Activated naive CD4-positive, alpha-beta T cell treated with anti-CD3 and anti-CD28 coated beads for 36 hours (primary cell): ENCODE results near the gene ALKBH4. TPM values are rescaled to one million over a fixed set of nuclear protein-coding genes. Genes with fewer than 3 reads are reported as not detected.

Source experiments
- CTCF ChIA-PET: fragments of 350-600 bp; sonication (Branson Sonifier 250); formaldehyde crosslinking; loops from one replicate; lab custom pipeline; 2021; ENCODE audit warnings: antibody characterized with exemption; lab: Charles Lee
- DNase-seq: peaks from one replicate; pipeline ENCODE4 v3.0.0-alpha.2; 2020
- H3K27ac Mint-ChIP-seq: one replicate; pipeline ENCODE4 v1.8.0; 2021; ENCODE audit warnings: mild to moderate bottlenecking, mixed read lengths
- H3K27me3 Mint-ChIP-seq: one replicate; pipeline ENCODE4 v1.8.0; 2021; ENCODE audit warnings: low read depth, mixed read lengths
- H3K36me3 Mint-ChIP-seq: one replicate; pipeline ENCODE4 v1.8.0; 2021; ENCODE audit warnings: low read depth, mixed read lengths
- H3K4me1 Mint-ChIP-seq: one replicate; pipeline ENCODE4 v1.8.0; 2021; ENCODE audit warnings: low read depth, mixed read lengths
- H3K4me3 Mint-ChIP-seq: one replicate; pipeline ENCODE4 v1.8.0; 2021; ENCODE audit warnings: mild to moderate bottlenecking, moderate library complexity, mixed read lengths
- H3K9me3 Mint-ChIP-seq: one replicate; pipeline ENCODE4 v1.8.0; 2021; ENCODE audit warnings: mixed read lengths
- intact Hi-C: fragments of 100-400 bp; cut with micrococcal nuclease; formaldehyde crosslinking; loops from one replicate; pipeline ENCODE4 v1.15.1; 2023
- total RNA-seq, 2 experiments: library from RNA; stranded (reverse); gene quantifications; one replicate each; pipeline ENCODE4 v1.2.3, GENCODE V29; 2021

ALKBH4 gene
- total RNA-seq, 2 experiments from 2014 or later, result 5.7 to 6.4 TPM

DNA sequence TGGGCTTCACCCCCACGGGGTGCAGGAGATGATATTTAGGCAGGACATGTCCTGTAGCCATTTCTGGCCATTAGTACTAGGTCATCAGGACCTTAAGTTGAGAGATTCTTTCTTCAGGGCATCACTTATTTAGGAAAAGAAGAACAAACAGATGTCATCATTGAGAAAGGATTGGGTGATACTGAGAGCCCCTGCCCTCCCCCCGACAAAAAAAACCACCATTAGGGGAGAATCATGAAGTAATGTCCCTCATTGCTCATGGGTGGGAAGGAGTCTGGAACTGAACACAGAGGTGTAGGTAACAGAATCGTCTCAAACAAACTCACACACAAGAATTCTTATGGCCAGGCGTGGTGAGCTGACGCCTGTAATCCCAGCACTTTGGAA is 37.7 kb downstream of the ALKBH4 start:
- H3K4me3 Mint-ChIP-seq, result peak overlapping the region; percentile 77
- H3K27me3 Mint-ChIP-seq, result no peaks in the 10 kb centered on the region
- no peak for DNase-seq
- H3K27ac Mint-ChIP-seq, result peak overlapping the region; percentile 100
- no peaks in the 10 kb centered on the region for H3K9me3 Mint-ChIP-seq
- peaks cover 72% of the 10 kb centered on the region for H3K4me1 Mint-ChIP-seq
- H3K36me3 Mint-ChIP-seq, result peaks cover 20% of the 10 kb centered on the region
- CTCF ChIA-PET, result interaction anchor here (0.7 to 3.4 kb wide), 5 partner anchors 11 to 22 kb away, joined by 3 to 17 read pairs (median 3); no protein-coding TSS in a partner anchor
- intact Hi-C loops, result no loop called here

- CTCF ChIA-PET, result interaction anchor here (0.7 to 3.4 kb wide), 9 partner anchors 9 to 38 kb away, joined by 3 to 17 read pairs (median 3); partner anchors contain the start of genes ALKBH4 and LRWD1
- intact Hi-C loops, result loop anchor here (1.0 kb wide), 2 partner anchors 11 to 30 kb away; partner anchors contain the start of gene PRKRIP1
- H3K9me3 Mint-ChIP-seq, result no peaks in the 10 kb centered on the region
- peak overlapping the region; percentile 100 for H3K27ac Mint-ChIP-seq
- peak overlapping the region; percentile 77 for H3K4me3 Mint-ChIP-seq
- peaks cover 70% of the 10 kb centered on the region for H3K4me1 Mint-ChIP-seq
- DNase-seq, result peak; percentile 91
- H3K27me3 Mint-ChIP-seq, result no peaks in the 10 kb centered on the region
- H3K36me3 Mint-ChIP-seq, result peaks cover 20% of the 10 kb centered on the region
Observed at GRCh38 chr7:102426268-102427018, 38.2 kb downstream of the ALKBH4 start.

GRCh38 chr7:102425639-102426267 is 38.9 kb downstream of the ALKBH4 start:
- Mint-ChIP-seq H3K4me3 (peak overlapping the region; percentile 77), H3K36me3 (peaks cover 22% of the 10 kb centered on the region), H3K9me3 (no peaks in the 10 kb centered on the region), H3K27ac (peak overlapping the region; percentile 100), H3K27me3 (no peaks in the 10 kb centered on the region), H3K4me1 (peaks cover 67% of the 10 kb centered on the region)
- DNase-seq, result peak; percentile 93
- CTCF ChIA-PET, result interaction anchor here (0.9 to 3.4 kb wide), 8 partner anchors 8 to 38 kb away, joined by 3 to 17 read pairs (median 3); partner anchors contain the start of genes ALKBH4 and LRWD1
- intact Hi-C loops, result loop anchor here (1.0 kb wide), 2 partner anchors 10 to 29 kb away; partner anchors contain the start of gene PRKRIP1

GRCh38 chr7:102424787-102425218 is 39.9 kb downstream of the ALKBH4 start:
- Mint-ChIP-seq H3K4me3 (no peak overlapping the region), H3K9me3 (no peaks in the 10 kb centered on the region), H3K27ac (peak overlapping the region; percentile 100), H3K27me3 (no peaks in the 10 kb centered on the region), H3K36me3 (peaks cover 26% of the 10 kb centered on the region), H3K4me1 (peaks cover 68% of the 10 kb centered on the region)
- intact Hi-C loops, result no loop called here
- CTCF ChIA-PET, result interaction anchor here (1.5 kb wide), 1 partner anchor 9 kb away, joined by 4 read pairs; no protein-coding TSS in a partner anchor
- no peak for DNase-seq

- H3K27ac Mint-ChIP-seq, result no peak overlapping the region
- no peak for DNase-seq
- intact Hi-C loops, result no loop called here
- CTCF ChIA-PET, result interaction anchor here (1.5 kb wide), 1 partner anchor 8 kb away, joined by 4 read pairs; no protein-coding TSS in a partner anchor
- peaks cover 24% of the 10 kb centered on the region for H3K36me3 Mint-ChIP-seq
- no peak overlapping the region for H3K4me3 Mint-ChIP-seq
- peaks cover 67% of the 10 kb centered on the region for H3K4me1 Mint-ChIP-seq
- no peaks in the 10 kb centered on the region for H3K9me3 Mint-ChIP-seq
- H3K27me3 Mint-ChIP-seq, result no peaks in the 10 kb centered on the region
Observed at GRCh38 chr7:102424129-102424551, 40.5 kb downstream of the ALKBH4 start.

- Mint-ChIP-seq H3K4me1 (peaks cover 65% of the 10 kb centered on the region), H3K27ac (no peak overlapping the region), H3K4me3 (no peak overlapping the region), H3K9me3 (no peaks in the 10 kb centered on the region), H3K36me3 (peaks cover 27% of the 10 kb centered on the region), H3K27me3 (no peaks in the 10 kb centered on the region)
- intact Hi-C loops, result no loop called here
- no peak for DNase-seq
- CTCF ChIA-PET, result interaction anchor here (0.6 to 0.9 kb wide), 3 partner anchors 16 to 557 kb away, joined by 3 to 5 read pairs (median 3); no protein-coding TSS in a partner anchor
Observed at GRCh38 chr7:102421706-102422240, 42.9 kb downstream of the ALKBH4 start.

- H3K4me3 Mint-ChIP-seq, result no peak overlapping the region
- peaks cover 67% of the 10 kb centered on the region for H3K4me1 Mint-ChIP-seq
- CTCF ChIA-PET, result no interaction called here
- H3K9me3 Mint-ChIP-seq, result no peaks in the 10 kb centered on the region
- no peaks in the 10 kb centered on the region for H3K27me3 Mint-ChIP-seq
- DNase-seq, result no peak
- peaks cover 37% of the 10 kb centered on the region for H3K36me3 Mint-ChIP-seq
- peak overlapping the region; percentile 71 for H3K27ac Mint-ChIP-seq
- intact Hi-C loops, result no loop called here
Observed at GRCh38 chr7:102418592-102418991, 46.1 kb downstream of the ALKBH4 start.

GRCh38 chr7:102417105-102417504 is 47.6 kb downstream of the ALKBH4 start:
- Mint-ChIP-seq H3K36me3 (peaks cover 42% of the 10 kb centered on the region), H3K27ac (peak overlapping the region; percentile 95), H3K9me3 (no peaks in the 10 kb centered on the region), H3K27me3 (no peaks in the 10 kb centered on the region), H3K4me1 (peaks cover 72% of the 10 kb centered on the region), H3K4me3 (no peak overlapping the region)
- peak; percentile 33 for DNase-seq
- intact Hi-C loops, result no loop called here
- CTCF ChIA-PET, result interaction anchor here (0.6 to 1.2 kb wide), 4 partner anchors 9 to 1247 kb away, joined by 3 to 4 read pairs (median 3); no protein-coding TSS in a partner anchor

DNA sequence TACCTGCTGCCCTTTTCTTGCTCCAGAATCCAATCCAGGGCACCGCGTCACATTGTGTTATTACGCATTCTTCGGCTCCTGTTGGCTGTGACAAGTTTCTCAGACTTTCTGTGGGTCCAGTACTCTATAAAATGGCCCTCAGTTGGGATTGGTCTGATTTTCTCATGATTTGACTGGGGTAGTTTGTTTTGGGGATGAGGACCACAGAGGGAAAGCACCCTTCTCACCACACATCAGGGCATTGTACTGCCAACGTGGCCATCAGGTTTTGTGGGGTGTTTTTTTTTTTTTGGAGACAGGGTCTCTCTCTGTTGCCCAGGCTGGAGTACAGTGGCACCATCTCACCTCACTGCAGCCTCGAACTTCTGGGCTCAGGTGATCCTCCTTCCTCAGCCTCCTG is 48.3 kb downstream of the ALKBH4 start:
- Mint-ChIP-seq H3K27ac (peak overlapping the region; percentile 95), H3K4me3 (peak overlapping the region; percentile 58), H3K9me3 (no peaks in the 10 kb centered on the region), H3K27me3 (no peaks in the 10 kb centered on the region), H3K4me1 (peaks cover 68% of the 10 kb centered on the region), H3K36me3 (peaks cover 47% of the 10 kb centered on the region)
- DNase-seq, result no peak
- CTCF ChIA-PET, result interaction anchor here (1.1 to 2.9 kb wide), 8 partner anchors 9 to 50 kb away, joined by 3 to 25 read pairs (median 6); no protein-coding TSS in a partner anchor
- intact Hi-C loops, result no loop called here

DNA sequence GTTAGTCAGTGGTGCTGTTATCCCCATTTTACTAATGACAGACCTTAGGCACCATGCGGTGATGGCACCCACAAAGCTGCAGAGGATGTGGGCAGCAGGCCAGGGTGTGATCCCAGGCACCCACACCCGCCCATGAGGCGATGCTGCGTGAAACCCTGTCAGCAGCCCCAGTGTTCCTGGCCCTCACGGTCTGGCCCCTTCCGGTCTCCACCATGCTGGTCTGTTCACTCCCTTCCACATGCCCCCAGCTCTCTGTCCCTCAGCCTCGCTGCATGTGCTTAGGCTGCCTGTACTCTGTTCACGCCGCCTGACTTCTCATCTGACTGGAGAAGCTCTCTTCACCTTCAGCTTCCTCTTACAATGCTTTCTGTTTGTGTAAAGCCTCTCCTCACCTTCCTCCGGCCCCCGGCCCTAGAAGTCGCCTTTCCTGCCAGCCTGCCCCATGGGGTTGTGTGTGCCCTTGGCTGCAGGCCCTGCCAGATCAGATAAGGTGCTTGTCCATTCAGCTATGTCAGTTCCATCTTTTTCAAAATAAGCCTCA is 48.9 kb downstream of the ALKBH4 start:
- Mint-ChIP-seq H3K4me1 (peaks cover 65% of the 10 kb centered on the region), H3K27ac (peak overlapping the region; percentile 95), H3K36me3 (peaks cover 47% of the 10 kb centered on the region), H3K4me3 (peak overlapping the region; percentile 58), H3K9me3 (no peaks in the 10 kb centered on the region), H3K27me3 (no peaks in the 10 kb centered on the region)
- intact Hi-C loops, result loop anchor here (1.0 kb wide), 2 partner anchors 11 to 16 kb away; no protein-coding TSS in a partner anchor
- CTCF ChIA-PET, result interaction anchor here (1.0 to 2.9 kb wide), 9 partner anchors 9 to 51 kb away, joined by 3 to 25 read pairs (median 5); no protein-coding TSS in a partner anchor
- peak; percentile 87 for DNase-seq

DNA sequence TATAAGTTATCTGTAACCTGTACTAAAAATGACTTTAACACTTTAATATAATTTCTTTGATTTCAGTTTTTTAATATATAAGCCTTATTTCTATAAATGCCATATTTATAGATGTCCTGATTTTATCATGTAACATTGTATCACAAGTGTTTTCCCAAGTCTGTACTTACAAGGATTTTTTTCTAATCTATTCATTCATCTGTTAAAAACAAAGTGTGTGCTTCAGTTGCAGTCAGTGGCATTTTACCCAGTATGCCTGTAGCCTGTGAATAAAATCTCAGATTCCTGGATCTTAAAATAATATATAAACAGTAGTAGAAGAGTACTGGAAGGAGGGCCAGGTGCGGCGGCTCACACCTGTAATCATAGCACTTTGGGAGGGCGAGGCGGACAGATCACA is 51.1 kb downstream of the ALKBH4 start:
- Mint-ChIP-seq H3K27ac (no peak overlapping the region), H3K27me3 (no peaks in the 10 kb centered on the region), H3K4me3 (no peak overlapping the region), H3K4me1 (peaks cover 48% of the 10 kb centered on the region), H3K36me3 (peaks cover 59% of the 10 kb centered on the region), H3K9me3 (peaks cover 5% of the 10 kb centered on the region)
- no peak for DNase-seq
- CTCF ChIA-PET, result interaction anchor here (0.7 to 2.9 kb wide), 11 partner anchors 13 to 54 kb away, joined by 3 to 25 read pairs (median 5); partner anchors contain the start of gene ORAI2
- intact Hi-C loops, result no loop called here
